ENCODE data around the gene FIBCD1. TPM values are rescaled to one million over a fixed set of nuclear protein-coding genes. Genes with fewer than 3 reads are reported as not detected.

FIBCD1 gene
- total and polyA plus RNA-seq, 2 experiments from 2014 or later: 20.2 to 23.7 TPM

DNA sequence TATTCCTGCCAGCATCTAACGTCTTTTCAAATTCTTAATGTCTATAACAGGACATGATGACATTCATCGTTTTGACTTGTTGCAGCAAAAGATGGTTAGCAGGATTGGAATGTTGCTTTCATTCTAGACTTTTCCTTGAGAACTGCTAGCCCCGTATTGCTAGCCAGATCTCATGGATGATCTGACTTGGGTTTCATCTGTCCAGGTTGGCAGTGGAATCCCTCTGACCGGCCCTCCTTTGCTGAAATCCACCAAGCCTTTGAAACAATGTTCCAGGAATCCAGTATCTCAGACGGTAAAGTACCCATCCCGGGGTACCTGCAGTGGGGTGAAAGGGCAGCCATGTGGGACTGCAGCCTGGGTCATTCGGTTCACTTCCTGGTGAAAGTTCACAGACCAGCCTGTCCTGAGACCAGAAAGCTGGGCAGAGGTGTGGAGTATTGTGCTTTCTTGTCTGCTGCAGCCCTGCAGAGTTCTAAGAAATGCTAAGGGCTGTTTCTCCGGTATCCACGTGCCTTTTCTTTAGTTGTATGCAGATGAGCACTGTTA lies 59.1 kb downstream of the FIBCD1 start:
- no peak for DNase-seq
- Histone ChIP-seq H3K27ac (no peak overlapping the region), H3K4me1 (ENCODE audit: insufficient read depth) (no peaks in the 10 kb centered on the region)

DNA sequence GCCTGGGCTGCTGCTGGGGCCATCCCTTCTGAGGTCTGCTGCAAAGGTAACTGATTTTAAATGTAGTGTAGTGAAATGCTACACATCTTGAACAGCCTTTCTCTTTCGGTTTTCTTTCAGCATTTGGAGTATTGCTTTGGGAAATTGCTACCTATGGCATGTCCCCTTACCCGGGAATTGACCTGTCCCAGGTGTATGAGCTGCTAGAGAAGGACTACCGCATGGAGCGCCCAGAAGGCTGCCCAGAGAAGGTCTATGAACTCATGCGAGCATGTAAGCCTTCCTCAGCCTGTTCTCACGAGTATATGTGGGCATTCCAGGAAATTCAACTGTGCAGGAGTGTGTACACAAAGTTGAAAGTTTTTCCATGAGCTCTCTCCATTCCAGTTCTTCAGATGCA lies 60.8 kb downstream of the FIBCD1 start:
- H2AFZ ChIP-seq: no peak overlapping the region

More for the DNA sequence above, 59.1 kb downstream of the FIBCD1 start:
- Histone ChIP-seq H3K9ac (no peak overlapping the region), H3K4me3 (no peak overlapping the region), H3K27me3 (replicated peaks; ENCODE audit: insufficient read depth) (no peaks in the 10 kb centered on the region), H3F3A (ENCODE audit: insufficient read depth) (peaks cover 8% of the 10 kb centered on the region), H2AFZ (no peak overlapping the region), H4K20me1 (ENCODE audit: insufficient read depth) (peaks cover 3% of the 10 kb centered on the region; the same call in 1 of the 2 replicates), H3K4me2 (ENCODE audit: unreplicated experiment) (no peak overlapping the region), H3K9me3 (ENCODE audit: low read depth) (no peaks in the 10 kb centered on the region), H3K36me3 (ENCODE audit: low read depth) (peaks cover 70% of the 10 kb centered on the region), H3K9me2 (ENCODE audit: insufficient read depth) (no peaks in the 10 kb centered on the region), H3K79me2 (ENCODE audit: insufficient read depth) (peaks cover 50% of the 10 kb centered on the region)
- WGBS, 2 experiments (ENCODE audit: low coverage in 1 of 2, low lambda C conversion rate in 2 of 2, missing lambda C conversion rate in 2 of 2): 86% methylated on average over 9 of the region's 9 CpGs
- in situ Hi-C loops (cut with MboI): no loop called here
- TF ChIP-seq EZH2 (IDR thresholded peaks at IDR 0.05; ENCODE audit: insufficient read depth, poor library complexity, severe bottlenecking) (no peak), EZH2phosphoT487 (IDR thresholded peaks at IDR 0.05; ENCODE audit: insufficient read depth, low read depth) (no peak)

GRCh38 chr9:130877300-130877699 lies 61.7 kb downstream of the FIBCD1 start:
- Histone ChIP-seq H3K4me1 (ENCODE audit: insufficient read depth) (no peaks in the 10 kb centered on the region), H3F3A (ENCODE audit: insufficient read depth) (peaks cover 16% of the 10 kb centered on the region), H3K9ac (no peak overlapping the region), H3K27me3 (replicated peaks; ENCODE audit: insufficient read depth) (no peaks in the 10 kb centered on the region), H4K20me1 (ENCODE audit: insufficient read depth) (peaks cover 3% of the 10 kb centered on the region; the same call in 1 of the 2 replicates), H3K36me3 (ENCODE audit: low read depth) (peaks cover 85% of the 10 kb centered on the region), H3K79me2 (ENCODE audit: insufficient read depth) (peaks cover 77% of the 10 kb centered on the region), H3K9me2 (ENCODE audit: insufficient read depth) (no peaks in the 10 kb centered on the region), H3K27ac (no peak overlapping the region), H3K4me3 (no peak overlapping the region), H3K9me3 (ENCODE audit: low read depth) (no peaks in the 10 kb centered on the region), H2AFZ (no peak overlapping the region), H3K4me2 (ENCODE audit: unreplicated experiment) (no peak overlapping the region)
- in situ Hi-C loops (cut with MboI): no loop called here
- no peak for DNase-seq
- no peak for TF ChIP-seq EZH2phosphoT487 (IDR thresholded peaks at IDR 0.05; ENCODE audit: insufficient read depth, low read depth)
- no peak for TF ChIP-seq EZH2 (IDR thresholded peaks at IDR 0.05; ENCODE audit: insufficient read depth, poor library complexity, severe bottlenecking)
- WGBS, 2 experiments (ENCODE audit: low coverage in 1 of 2, low lambda C conversion rate in 2 of 2, missing lambda C conversion rate in 2 of 2): 95 to 100% methylated on average over 6 of the region's 6 CpGs

More for the DNA sequence above, 60.8 kb downstream of the FIBCD1 start:
- no peak for DNase-seq
- peaks cover 77% of the 10 kb centered on the region for H3K36me3 ChIP-seq (ENCODE audit: low read depth)
- peaks cover 67% of the 10 kb centered on the region for H3K79me2 ChIP-seq (ENCODE audit: insufficient read depth)
- H3K9me3 ChIP-seq (ENCODE audit: low read depth): no peaks in the 10 kb centered on the region
- no peak overlapping the region for H3K4me2 ChIP-seq (ENCODE audit: unreplicated experiment)
- H3K27ac ChIP-seq: no peak overlapping the region
- H3K9ac ChIP-seq: no peak overlapping the region
- no peaks in the 10 kb centered on the region for H3K27me3 ChIP-seq (replicated peaks; ENCODE audit: insufficient read depth)
- H4K20me1 ChIP-seq (ENCODE audit: insufficient read depth): peaks cover 3% of the 10 kb centered on the region; the same call in 1 of the 2 replicates
- H3F3A ChIP-seq (ENCODE audit: insufficient read depth): peaks cover 16% of the 10 kb centered on the region
- no peak overlapping the region for H3K4me3 ChIP-seq
- no peaks in the 10 kb centered on the region for H3K9me2 ChIP-seq (ENCODE audit: insufficient read depth)
- in situ Hi-C loops (cut with MboI): no loop called here
- WGBS, 2 experiments (ENCODE audit: low coverage in 1 of 2, low lambda C conversion rate in 2 of 2, missing lambda C conversion rate in 2 of 2): 93 to 95% methylated on average over 6 of the region's 6 CpGs
- H3K4me1 ChIP-seq (ENCODE audit: insufficient read depth): no peaks in the 10 kb centered on the region
- TF ChIP-seq EZH2phosphoT487 (IDR thresholded peaks at IDR 0.05; ENCODE audit: insufficient read depth, low read depth) (no peak), EZH2 (IDR thresholded peaks at IDR 0.05; ENCODE audit: insufficient read depth, poor library complexity, severe bottlenecking) (no peak)

DNA sequence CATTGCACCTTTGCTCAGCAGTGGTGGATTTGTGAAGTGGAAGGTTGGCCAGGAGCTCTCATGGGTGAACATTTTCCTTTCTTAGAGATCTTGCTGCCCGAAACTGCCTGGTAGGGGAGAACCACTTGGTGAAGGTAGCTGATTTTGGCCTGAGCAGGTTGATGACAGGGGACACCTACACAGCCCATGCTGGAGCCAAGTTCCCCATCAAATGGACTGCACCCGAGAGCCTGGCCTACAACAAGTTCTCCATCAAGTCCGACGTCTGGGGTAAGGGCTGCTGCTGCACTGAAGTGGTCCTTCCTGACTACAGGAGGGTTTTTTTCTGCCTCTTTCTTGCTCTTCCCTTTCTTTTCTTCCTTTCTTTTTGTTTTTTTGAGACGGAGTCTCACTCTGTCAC lies 64.3 kb downstream of the FIBCD1 start:
- Histone ChIP-seq H3K4me1 (ENCODE audit: insufficient read depth) (no peaks in the 10 kb centered on the region), H3K9me3 (ENCODE audit: low read depth) (no peaks in the 10 kb centered on the region), H3K4me2 (ENCODE audit: unreplicated experiment) (no peak overlapping the region), H3K9ac (no peak overlapping the region), H3K9me2 (ENCODE audit: insufficient read depth) (no peaks in the 10 kb centered on the region), H3F3A (ENCODE audit: insufficient read depth) (peaks cover 25% of the 10 kb centered on the region), H3K27me3 (replicated peaks; ENCODE audit: insufficient read depth) (no peaks in the 10 kb centered on the region), H3K79me2 (ENCODE audit: insufficient read depth) (peaks cover 98% of the 10 kb centered on the region), H2AFZ (no peak overlapping the region), H3K36me3 (ENCODE audit: low read depth) (peaks cover 64% of the 10 kb centered on the region), H3K4me3 (no peak overlapping the region), H4K20me1 (ENCODE audit: insufficient read depth) (peaks cover 8% of the 10 kb centered on the region; the same call in 1 of the 2 replicates), H3K27ac (no peak overlapping the region)
- in situ Hi-C loops (cut with MboI): no loop called here
- TF ChIP-seq EZH2phosphoT487 (IDR thresholded peaks at IDR 0.05; ENCODE audit: insufficient read depth, low read depth) (no peak), EZH2 (IDR thresholded peaks at IDR 0.05; ENCODE audit: insufficient read depth, poor library complexity, severe bottlenecking) (no peak)
- DNase-seq: no peak
- 87 to 93% methylated on average over 4 to 5 of the region's 5 CpGs for WGBS, 2 experiments (ENCODE audit: low coverage in 1 of 2, low lambda C conversion rate in 2 of 2, missing lambda C conversion rate in 2 of 2)
